NCI-H2081 treated with DMSO at 0.1 percent for 48 hours (cell line): Measurements from ENCODE around the gene TMED5.
"Not testable (repeated sequence)": the region's sequence is repeated elsewhere in the genome, so short reads cannot be mapped to it uniquely, and the experiment has no call there.

Experiments used
- DNase-seq: peaks from one replicate; lab custom pipeline; 2025; lab: John Stamatoyannopoulos, UW

TMED5 gene

GRCh38 chr1:93179886-93180722 is at the start of gene TMED5:
TMED5 (minus strand) TSS chr1:93180413; CDS start chr1:93180242, 171 bp downstream.
- peak; percentile 55 for DNase-seq

DNA sequence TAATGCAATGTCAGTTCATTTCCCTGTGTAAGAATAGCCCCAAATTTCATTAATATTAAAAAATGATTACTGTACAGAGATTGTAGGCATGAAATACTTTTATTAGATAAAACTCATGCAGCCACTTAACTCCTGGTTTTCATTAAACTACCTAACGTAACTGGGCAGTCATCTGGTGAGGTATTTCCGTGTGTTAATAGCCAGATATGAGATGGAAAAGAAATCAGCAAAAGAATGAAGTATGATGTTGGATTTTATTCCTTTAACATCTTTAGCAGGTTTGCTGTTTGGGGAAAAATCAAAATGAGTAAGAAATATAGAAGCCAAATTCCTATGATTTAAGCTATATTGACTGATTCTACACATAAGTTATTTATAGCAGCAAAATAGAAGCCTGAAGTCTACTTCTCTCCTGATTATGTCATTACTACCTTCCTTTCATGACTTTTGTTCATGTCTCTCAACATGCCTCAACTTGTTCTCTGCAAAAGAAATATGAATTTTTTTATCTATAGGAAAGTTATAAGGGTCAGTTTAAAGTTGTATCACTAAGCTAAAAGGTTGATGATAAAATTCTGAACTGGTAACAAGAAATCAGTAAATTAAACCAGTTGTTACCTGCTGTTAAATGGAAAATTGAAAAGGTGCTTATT is 42.9 kb upstream of the TMED5 start:
- DNase-seq = no peak

- DNase-seq = no peak
Measured at GRCh38 chr1:93221913-93222312, 41.7 kb upstream of the TMED5 start.

DNA sequence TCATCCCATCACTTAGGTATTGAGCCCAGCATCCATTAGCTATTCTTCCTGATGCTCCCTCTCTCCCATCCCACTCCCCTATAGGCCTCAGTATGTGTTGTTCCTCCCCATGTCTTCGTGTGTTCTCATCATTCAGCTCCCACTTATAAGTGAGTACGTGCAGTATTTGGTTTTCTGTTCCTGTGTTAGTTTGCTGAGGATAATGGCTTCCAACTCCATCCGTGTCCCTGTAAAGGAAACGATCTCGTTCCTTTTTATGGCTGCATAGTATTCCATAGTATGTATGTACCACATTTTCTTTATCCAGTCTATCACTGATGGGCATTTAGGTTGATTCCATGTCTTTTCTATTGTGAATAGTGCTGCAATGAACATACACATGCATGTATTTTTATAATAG is 40.5 kb upstream of the TMED5 start:
- DNase-seq = not testable (repeated sequence)

DNA sequence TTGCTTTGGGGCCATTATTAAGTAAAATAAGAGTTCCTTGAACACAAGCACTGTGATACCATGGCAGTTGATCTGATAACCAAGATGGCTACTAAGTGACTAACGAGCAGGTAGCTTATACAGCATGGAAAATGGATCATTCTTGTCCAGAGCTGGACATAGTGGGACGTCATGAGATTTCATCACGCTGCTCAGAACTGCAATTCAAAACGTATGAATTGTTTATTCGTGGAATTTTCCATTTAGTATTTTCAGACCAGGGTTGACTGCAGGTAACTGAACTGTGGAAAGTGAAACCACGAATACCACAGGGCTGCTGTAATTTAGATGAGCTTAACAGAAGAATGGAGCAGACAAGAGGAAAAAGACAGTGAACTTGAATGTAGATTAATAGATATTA is 39.2 kb upstream of the TMED5 start:
- no peak for DNase-seq

DNA sequence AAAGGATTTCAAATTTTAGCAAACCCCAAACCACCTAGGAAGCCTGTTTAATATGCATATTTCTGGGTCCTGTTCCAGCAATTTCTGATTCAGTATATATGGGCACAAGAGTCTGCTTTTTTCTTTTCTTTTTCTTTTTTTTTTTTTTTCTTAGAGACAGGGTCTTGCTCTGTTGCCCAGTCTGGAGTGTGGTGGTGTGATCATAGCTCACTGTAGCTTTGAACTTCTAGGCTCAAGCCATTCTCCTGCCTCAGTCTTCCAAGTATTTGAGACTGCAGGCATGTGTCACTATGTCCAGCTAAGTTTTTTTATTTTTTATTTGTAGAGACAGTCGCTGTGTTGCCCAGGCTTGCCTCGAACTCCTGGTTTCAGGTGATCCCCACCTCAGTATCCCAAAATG is 35.1 kb upstream of the TMED5 start:
- no peak for DNase-seq

GRCh38 chr1:93207211-93207610 is 27.0 kb upstream of the TMED5 start:
- no peak for DNase-seq

DNA sequence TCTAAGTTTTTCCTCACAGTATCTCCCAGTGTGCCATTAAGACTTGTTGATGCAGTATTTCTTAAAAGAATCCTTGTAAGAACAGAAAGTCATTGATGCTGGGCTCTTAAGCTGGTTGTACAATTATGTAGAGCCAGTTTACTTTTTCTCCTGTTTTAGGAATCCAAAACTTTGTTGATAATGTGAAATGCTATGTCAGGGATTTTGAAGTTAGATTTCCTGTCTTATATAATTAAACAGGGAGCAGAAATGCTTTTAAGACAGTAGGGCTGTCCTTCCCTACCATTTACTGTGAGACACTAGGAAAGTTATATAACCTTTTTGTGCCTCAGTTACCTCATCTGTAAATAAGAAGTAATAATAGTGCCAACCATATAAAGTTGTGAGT is 26.3 kb upstream of the TMED5 start:
- DNase-seq = no peak

DNA sequence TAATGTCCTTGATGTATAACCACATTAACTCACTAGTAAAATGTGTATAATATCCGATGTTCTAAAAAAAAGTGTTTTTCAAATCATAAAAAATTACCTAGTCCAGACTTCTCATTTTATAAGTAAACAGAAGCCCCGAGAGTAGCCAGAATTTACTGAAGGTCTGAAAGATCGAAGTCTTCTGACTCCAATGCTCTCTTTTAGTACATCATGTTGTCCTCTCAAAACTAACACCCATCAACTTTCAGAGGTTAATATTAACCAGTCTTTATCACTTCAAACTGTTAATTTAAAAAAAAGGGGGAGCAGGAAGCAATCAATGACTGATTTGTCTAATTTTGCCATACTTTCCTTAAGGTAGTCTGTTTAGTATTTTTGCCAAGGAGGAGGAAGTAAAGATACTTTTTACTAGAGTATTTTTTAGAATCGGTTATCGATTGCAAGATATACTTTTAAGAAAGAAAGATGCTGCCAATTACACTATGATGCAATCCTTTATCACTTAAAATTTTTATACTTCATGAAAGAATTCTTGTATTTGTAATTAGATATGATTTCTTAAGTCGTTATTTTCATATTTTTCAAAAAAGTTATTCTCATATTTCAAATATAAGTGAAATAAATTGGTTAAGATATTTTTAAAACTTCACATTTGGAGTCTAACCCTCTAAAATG is 25.8 kb upstream of the TMED5 start:
- DNase-seq = no peak

GRCh38 chr1:93200714-93201113 is 20.5 kb upstream of the TMED5 start:
- no peak for DNase-seq

GRCh38 chr1:93200086-93200620 is 19.9 kb upstream of the TMED5 start:
- no peak for DNase-seq

DNA sequence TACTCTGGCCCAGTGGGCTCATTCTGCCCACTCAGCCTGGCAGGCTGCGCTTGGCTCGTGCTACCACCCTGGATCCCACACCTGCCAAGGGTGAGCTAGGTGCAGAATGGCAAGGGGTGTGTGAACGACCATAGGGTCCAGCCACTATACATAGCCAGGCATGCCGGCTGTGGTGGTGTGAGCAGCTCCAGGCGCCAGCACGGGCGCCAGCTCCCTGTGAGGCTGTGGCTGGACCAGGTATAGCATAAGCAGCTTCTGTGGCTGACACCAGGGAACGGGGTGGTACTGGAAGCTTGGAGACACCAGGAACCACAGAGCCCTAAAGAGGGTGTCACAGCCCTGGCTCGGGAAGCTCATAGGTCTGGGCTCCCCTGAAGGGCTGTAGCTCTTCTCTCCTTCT is 18.9 kb upstream of the TMED5 start:
- no peak for DNase-seq

DNA sequence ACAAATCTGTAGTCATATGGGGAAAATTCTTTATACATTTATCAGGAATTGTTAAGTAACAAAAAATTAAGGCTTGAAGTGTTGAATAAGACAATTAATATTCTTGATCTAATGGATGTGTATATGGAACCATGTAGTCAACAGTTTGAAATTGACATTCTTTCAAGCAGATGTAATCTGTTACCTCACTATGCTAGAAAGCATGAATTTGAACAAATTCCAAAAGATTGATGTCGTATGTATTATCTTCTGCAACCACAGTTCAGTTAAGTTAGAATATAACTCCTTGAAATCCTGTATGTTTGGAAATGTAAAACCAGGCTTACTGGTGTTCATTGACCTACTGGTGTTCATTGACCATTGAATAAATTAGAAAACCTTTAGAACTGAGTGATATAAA is 16.4 kb upstream of the TMED5 start:
- no peak for DNase-seq

GRCh38 chr1:93194231-93194990 is 14.2 kb upstream of the TMED5 start:
- no peak for DNase-seq

- DNase-seq = no peak
Measured at GRCh38 chr1:93190432-93190831, 10.2 kb upstream of the TMED5 start.

- no peak for DNase-seq
Measured at GRCh38 chr1:93186667-93187066, 6.5 kb upstream of the TMED5 start.

- no peak for DNase-seq
Measured at GRCh38 chr1:93180723-93181613, 755 bp upstream of the TMED5 start, which contains the start of gene CCDC18. CCDC18 (plus strand) TSS chr1:93180724; CDS start chr1:93183362, 2,638 bp downstream.

DNA sequence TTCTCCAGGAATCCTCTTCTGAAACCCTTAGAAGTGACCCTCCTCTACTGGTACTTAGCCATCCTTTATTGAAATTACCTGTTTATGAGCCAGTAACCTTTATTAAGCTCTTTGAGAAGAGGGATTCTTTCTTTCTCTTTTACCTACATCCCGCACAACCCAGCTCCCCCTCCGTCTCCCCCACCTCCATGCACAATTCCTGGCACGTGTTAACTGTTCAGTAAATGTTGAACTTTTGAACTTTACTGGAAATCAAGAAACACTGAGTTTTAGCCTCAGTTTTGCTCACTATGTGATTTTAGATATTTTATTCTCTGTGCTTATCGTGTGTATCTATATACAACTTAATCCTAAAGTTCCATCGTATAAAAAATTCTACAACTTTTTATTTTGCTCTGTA is 1.8 kb downstream of the TMED5 start:
- DNase-seq = no peak

GRCh38 chr1:93177991-93178390 is 2.2 kb downstream of the TMED5 start:
- DNase-seq = no peak

GRCh38 chr1:93174638-93175037 is 5.6 kb downstream of the TMED5 start:
- DNase-seq = not testable (repeated sequence)

GRCh38 chr1:93172778-93173177 is 7.4 kb downstream of the TMED5 start:
- no peak for DNase-seq
